ENCODE measurements around the gene IL17RD.

DNA sequence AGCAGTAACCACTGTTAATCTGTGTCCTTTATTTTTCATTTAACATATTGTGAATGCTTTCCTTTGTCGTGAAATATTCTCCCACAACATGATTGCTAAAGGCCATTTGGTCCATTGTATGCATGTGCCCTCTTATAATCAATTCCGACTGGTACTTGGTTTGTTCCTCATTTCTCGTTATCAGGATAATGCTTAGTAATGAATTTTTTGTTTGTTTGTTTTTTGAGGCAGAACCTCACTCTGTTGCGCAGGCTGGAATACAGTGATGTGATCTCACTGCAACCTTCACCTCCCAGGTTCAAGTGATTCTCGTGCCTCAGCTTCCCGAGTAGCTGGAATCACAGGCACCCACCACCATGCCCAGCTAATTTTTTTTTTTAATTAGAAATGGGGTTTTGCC, 82.7 kb downstream of the IL17RD start:
- TF ChIP-seq POLR2A (IDR thresholded peaks at IDR 0.05; ENCODE audit: low read length) (no peak), GATA1 (IDR thresholded peaks at IDR 0.05; ENCODE audit: low read depth, low read length) (no peak)

Measured in erythroblast (primary cell).